SK-N-SH treated with all-trans-retinoic acid at 6 μM for 48 hours (cell line): ENCODE measurements around the gene DCDC2.

Source experiments
- ATAC-seq: fragments of 200-7000 bp; cut with Tn5 transposase; 3 replicates; pipeline ENCODE4 v1.9.1; 2020; ENCODE audit warnings: mild to moderate bottlenecking, moderate library complexity
- BACH2 ChIP-seq: fragments of 250-450 bp; sonication (Bioruptor Pico); IDR thresholded peaks from 2 replicates; pipeline ENCODE4 v1.9.0; 2021; ENCODE audit warnings: mild to moderate bottlenecking, borderline replicate concordance
- GLIS3 ChIP-seq: fragments of 250-450 bp; sonication (Bioruptor Pico); IDR thresholded peaks from 2 replicates; pipeline ENCODE4 v1.5.0; 2020; ENCODE audit warnings: mild to moderate bottlenecking, moderate library complexity
- ISL1 ChIP-seq: fragments of 250-450 bp; sonication (Bioruptor Pico); IDR thresholded peaks from 2 replicates; pipeline ENCODE4 v2.1.2; 2022; ENCODE audit warnings: mild to moderate bottlenecking, moderate library complexity
- OSR1 ChIP-seq: fragments of 250-450 bp; sonication (Bioruptor Pico); IDR thresholded peaks from 2 replicates; pipeline ENCODE4 v1.8.0; 2022; ENCODE audit warnings: moderate library complexity, mild to moderate bottlenecking, inconsistent platforms
- PPARA ChIP-seq: fragments of 250-450 bp; sonication (Bioruptor Pico); IDR thresholded peaks from 2 replicates; pipeline ENCODE4 v1.5.0; 2020; ENCODE audit warnings: mild to moderate bottlenecking, borderline replicate concordance
- RARB ChIP-seq: fragments of 250-450 bp; sonication (Bioruptor Pico); IDR thresholded peaks from 2 replicates; pipeline ENCODE4 v1.8.0; 2021; ENCODE audit warnings: mild to moderate bottlenecking, moderate library complexity
- TCF4 ChIP-seq: fragments of 250-450 bp; sonication (Bioruptor Pico); IDR thresholded peaks from 2 replicates; pipeline ENCODE4 v1.8.0; 2021; ENCODE audit warnings: mild to moderate bottlenecking, moderate library complexity, borderline replicate concordance
- TOX ChIP-seq: fragments of 250-450 bp; sonication (Bioruptor Pico); IDR thresholded peaks from 2 replicates; pipeline ENCODE4 v1.8.0; 2021; ENCODE audit warnings: mild to moderate bottlenecking, moderate library complexity, borderline replicate concordance
- ZC3H10 ChIP-seq: fragments of 250-450 bp; sonication (Bioruptor Pico); IDR thresholded peaks from 2 replicates; pipeline ENCODE4 v1.5.1; 2021; ENCODE audit warnings: mild to moderate bottlenecking, moderate library complexity
- ZFP30 ChIP-seq: fragments of 450-650 bp; formaldehyde crosslinking; IDR thresholded peaks from 2 replicates; pipeline ENCODE4 v1.5.0; 2022; ENCODE audit warnings: mild to moderate bottlenecking, moderate library complexity
- ZNF8 ChIP-seq: fragments of 450-650 bp; formaldehyde crosslinking; IDR thresholded peaks from 2 replicates; pipeline ENCODE4 v1.5.0; 2020; ENCODE audit warnings: mild to moderate bottlenecking, moderate library complexity
- TF ChIP-seq, protein P1 (sequence below): fragments of 250-450 bp; sonication (Bioruptor Pico); IDR thresholded peaks from 2 replicates; pipeline ENCODE4 v1.5.1; 2020; ENCODE audit warnings: low read depth, mild to moderate bottlenecking, moderate library complexity
- TF ChIP-seq, protein P2 (sequence below): fragments of 250-450 bp; sonication (Bioruptor Pico); IDR thresholded peaks from 2 replicates; pipeline ENCODE4 v1.5.0; 2020; ENCODE audit warnings: mild to moderate bottlenecking, moderate library complexity
- TF ChIP-seq, protein P3 (sequence below): fragments of 250-450 bp; sonication (Bioruptor Pico); IDR thresholded peaks from 2 replicates; pipeline ENCODE4 v1.8.0; 2021; ENCODE audit warnings: low read depth, mild to moderate bottlenecking, moderate library complexity, borderline replicate concordance

Gene DCDC2

DNA sequence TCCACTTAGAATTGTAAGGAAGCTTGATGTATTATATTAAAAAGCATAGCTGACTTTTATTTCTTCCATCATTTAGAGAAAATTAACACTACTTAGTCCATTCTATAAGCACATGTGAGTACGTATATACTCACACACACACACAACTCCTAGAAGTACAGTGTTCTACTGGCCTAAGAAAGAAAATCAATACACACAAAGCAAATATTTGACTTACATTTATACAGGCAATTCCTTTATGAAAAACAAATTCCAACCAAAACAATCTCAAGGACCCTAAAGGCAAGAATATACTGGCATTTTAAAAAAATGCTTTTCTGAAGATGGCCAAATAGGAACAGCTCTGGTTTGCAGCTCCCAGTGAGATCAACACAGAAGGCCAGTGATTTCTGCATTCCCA lies 160.0 kb downstream of the DCDC2 start:
- no peak for ATAC-seq
- TF ChIP-seq TOX: no peak
- no peak for TF ChIP-seq BACH2
- TF ChIP-seq, protein P1, sequence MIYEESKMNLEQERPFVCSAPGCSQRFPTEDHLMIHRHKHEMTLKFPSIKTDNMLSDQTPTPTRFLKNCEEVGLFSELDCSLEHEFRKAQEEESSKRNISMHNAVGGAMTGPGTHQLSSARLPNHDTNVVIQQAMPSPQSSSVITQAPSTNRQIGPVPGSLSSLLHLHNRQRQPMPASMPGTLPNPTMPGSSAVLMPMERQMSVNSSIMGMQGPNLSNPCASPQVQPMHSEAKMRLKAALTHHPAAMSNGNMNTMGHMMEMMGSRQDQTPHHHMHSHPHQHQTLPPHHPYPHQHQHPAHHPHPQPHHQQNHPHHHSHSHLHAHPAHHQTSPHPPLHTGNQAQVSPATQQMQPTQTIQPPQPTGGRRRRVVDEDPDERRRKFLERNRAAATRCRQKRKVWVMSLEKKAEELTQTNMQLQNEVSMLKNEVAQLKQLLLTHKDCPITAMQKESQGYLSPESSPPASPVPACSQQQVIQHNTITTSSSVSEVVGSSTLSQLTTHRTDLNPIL (CRISPR knock-in tag): no peak
- TF ChIP-seq ZC3H10 (CRISPR knock-in tag): no peak
- no peak for TF ChIP-seq ISL1
- no peak for TF ChIP-seq ZNF8 (CRISPR knock-in tag)

DNA sequence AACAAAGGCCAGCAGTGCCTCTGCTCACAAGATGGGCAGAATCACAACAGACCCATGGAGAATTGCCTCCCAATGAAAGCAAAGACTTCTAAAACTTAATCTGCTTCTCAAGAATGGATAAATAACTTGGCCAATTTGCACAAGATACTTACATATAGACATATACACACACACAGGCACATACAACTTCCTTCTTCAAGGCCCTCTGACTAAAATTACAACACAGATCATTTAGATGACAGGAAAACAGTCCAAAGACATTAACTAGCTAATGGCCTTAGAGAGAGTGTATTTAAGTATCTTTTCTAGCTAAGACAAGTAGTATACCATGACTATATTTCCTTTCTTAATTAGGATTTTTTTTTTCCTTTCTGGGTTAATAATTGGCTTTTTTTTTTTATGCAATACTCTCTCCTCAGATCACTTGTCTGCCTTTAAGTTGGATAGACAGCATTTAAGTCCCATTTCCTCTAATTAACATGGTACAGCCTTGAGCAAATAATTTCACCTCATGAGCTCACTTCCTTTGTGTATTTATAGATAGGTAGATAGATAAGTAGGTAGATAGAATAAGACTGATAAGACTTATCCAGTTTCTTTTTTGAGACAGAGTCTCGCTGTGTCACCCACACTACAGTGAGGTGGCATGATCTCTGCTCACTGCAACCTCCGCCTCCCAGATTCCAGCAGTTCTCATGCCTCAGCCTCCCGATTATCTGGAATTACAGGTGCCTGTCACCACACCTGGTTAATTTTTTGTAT lies 161.8 kb downstream of the DCDC2 start:
- TF ChIP-seq ZC3H10 (CRISPR knock-in tag) (no peak), TCF4 (CRISPR knock-in tag) (no peak), RARB (CRISPR knock-in tag) (no peak), PPARA (CRISPR knock-in tag) (no peak)
- ATAC-seq: no peak

DNA sequence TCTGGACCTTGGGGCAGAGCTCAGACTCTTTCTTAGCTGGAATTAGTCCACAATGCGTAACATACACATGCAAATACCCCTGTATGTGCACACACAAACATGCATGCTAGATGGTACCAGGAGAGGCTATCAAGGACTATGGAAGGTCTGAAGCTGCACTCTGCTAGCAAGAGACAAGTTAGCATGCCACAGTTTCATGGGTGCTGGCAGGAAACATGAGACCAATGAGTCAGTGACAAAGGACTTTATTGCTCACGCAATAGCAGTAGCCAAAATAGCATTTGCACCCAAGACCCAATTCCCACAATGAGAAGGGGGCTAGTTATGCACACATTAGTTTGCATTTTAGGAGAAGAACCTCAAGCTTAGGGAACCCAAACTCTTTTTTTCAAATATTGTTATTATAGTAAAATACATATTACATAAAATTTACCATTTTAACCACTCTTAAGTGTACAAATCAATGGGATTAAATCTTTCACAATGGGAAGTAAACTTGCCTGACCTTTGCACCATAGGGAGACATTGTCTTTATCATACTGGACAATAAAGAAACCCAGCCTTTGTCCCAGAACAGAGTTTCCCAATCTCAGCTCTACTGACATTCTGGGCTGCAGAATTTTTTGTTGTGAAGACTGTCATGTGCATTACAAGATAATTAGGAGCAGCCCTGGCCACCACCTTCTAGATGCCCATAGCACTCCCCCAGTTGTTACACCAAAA lies 162.7 kb downstream of the DCDC2 start:
- TF ChIP-seq TCF4 (CRISPR knock-in tag): no peak
- TF ChIP-seq, protein P1 (CRISPR knock-in tag): no peak
- TF ChIP-seq RARB (CRISPR knock-in tag): no peak
- TF ChIP-seq PPARA (CRISPR knock-in tag): no peak
- TF ChIP-seq OSR1 (CRISPR knock-in tag): no peak
- TF ChIP-seq, protein P2, sequence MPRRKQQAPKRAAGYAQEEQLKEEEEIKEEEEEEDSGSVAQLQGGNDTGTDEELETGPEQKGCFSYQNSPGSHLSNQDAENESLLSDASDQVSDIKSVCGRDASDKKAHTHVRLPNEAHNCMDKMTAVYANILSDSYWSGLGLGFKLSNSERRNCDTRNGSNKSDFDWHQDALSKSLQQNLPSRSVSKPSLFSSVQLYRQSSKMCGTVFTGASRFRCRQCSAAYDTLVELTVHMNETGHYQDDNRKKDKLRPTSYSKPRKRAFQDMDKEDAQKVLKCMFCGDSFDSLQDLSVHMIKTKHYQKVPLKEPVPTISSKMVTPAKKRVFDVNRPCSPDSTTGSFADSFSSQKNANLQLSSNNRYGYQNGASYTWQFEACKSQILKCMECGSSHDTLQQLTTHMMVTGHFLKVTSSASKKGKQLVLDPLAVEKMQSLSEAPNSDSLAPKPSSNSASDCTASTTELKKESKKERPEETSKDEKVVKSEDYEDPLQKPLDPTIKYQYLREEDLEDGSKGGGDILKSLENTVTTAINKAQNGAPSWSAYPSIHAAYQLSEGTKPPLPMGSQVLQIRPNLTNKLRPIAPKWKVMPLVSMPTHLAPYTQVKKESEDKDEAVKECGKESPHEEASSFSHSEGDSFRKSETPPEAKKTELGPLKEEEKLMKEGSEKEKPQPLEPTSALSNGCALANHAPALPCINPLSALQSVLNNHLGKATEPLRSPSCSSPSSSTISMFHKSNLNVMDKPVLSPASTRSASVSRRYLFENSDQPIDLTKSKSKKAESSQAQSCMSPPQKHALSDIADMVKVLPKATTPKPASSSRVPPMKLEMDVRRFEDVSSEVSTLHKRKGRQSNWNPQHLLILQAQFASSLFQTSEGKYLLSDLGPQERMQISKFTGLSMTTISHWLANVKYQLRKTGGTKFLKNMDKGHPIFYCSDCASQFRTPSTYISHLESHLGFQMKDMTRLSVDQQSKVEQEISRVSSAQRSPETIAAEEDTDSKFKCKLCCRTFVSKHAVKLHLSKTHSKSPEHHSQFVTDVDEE (CRISPR knock-in tag): no peak
- TF ChIP-seq BACH2: no peak
- TF ChIP-seq GLIS3 (CRISPR knock-in tag): no peak
- TF ChIP-seq, all 23 proteins: peak for 0
- ATAC-seq: no peak

DNA sequence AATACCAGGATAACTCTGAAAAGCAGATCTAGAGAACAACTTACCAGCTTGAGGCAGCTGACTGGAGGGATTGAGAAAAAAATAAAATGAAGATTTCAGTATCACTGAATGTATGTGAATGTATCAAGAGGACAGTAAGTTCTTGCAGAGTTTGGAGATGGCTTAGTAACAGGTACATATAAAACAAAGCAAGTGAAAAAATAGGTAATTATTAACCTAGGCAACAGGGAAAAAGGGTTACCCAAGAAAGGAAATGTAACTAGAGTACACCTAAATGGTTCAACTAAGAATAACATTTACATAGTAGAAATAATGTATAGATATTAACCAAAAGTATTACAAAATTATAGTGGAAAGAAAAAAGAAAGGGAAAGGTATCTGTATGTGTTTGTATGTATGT lies 164.5 kb downstream of the DCDC2 start:
- TF ChIP-seq ZFP30 (CRISPR knock-in tag): no peak
- TF ChIP-seq, protein P3, sequence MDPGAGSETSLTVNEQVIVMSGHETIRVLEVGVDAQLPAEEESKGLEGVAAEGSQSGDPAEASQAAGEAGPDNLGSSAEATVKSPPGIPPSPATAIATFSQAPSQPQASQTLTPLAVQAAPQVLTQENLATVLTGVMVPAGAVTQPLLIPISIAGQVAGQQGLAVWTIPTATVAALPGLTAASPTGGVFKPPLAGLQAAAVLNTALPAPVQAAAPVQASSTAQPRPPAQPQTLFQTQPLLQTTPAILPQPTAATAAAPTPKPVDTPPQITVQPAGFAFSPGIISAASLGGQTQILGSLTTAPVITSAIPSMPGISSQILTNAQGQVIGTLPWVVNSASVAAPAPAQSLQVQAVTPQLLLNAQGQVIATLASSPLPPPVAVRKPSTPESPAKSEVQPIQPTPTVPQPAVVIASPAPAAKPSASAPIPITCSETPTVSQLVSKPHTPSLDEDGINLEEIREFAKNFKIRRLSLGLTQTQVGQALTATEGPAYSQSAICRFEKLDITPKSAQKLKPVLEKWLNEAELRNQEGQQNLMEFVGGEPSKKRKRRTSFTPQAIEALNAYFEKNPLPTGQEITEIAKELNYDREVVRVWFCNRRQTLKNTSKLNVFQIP (CRISPR knock-in tag): no peak
- TF ChIP-seq, protein P2 (CRISPR knock-in tag): no peak
- TF ChIP-seq PPARA (CRISPR knock-in tag): no peak
- no peak for ATAC-seq
